ENCODE measurements around the gene ARHGEF28. TPM values are rescaled to one million over a fixed set of nuclear protein-coding genes. Genes with fewer than 3 reads are reported as not detected.

The ARHGEF28 gene
- total RNA-seq, 6 experiments from 2014 or later, result 7.5 to 13.6 (median 8.5) TPM

- TF ChIP-seq, protein P1, sequence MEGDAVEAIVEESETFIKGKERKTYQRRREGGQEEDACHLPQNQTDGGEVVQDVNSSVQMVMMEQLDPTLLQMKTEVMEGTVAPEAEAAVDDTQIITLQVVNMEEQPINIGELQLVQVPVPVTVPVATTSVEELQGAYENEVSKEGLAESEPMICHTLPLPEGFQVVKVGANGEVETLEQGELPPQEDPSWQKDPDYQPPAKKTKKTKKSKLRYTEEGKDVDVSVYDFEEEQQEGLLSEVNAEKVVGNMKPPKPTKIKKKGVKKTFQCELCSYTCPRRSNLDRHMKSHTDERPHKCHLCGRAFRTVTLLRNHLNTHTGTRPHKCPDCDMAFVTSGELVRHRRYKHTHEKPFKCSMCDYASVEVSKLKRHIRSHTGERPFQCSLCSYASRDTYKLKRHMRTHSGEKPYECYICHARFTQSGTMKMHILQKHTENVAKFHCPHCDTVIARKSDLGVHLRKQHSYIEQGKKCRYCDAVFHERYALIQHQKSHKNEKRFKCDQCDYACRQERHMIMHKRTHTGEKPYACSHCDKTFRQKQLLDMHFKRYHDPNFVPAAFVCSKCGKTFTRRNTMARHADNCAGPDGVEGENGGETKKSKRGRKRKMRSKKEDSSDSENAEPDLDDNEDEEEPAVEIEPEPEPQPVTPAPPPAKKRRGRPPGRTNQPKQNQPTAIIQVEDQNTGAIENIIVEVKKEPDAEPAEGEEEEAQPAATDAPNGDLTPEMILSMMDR (IDR thresholded peaks at IDR 0.05), result no peak
- DNase-seq, result no peak
- H3K4me3 Mint-ChIP-seq, result no peak overlapping the region
- H3K27me3 Mint-ChIP-seq (ENCODE audit: insufficient read depth), result peaks cover 8% of the 10 kb centered on the region
- no peak overlapping the region for H3K27ac Mint-ChIP-seq
- H3K9me3 Mint-ChIP-seq, result no peaks in the 10 kb centered on the region
- H3K36me3 Mint-ChIP-seq (ENCODE audit: low read depth), result no peaks in the 10 kb centered on the region
- peaks cover 35% of the 10 kb centered on the region for H3K4me1 Mint-ChIP-seq (ENCODE audit: low read depth)
These were observed 324.5 kb downstream of the ARHGEF28 start for GRCh38 chr5:73950441-73950873.

DNA sequence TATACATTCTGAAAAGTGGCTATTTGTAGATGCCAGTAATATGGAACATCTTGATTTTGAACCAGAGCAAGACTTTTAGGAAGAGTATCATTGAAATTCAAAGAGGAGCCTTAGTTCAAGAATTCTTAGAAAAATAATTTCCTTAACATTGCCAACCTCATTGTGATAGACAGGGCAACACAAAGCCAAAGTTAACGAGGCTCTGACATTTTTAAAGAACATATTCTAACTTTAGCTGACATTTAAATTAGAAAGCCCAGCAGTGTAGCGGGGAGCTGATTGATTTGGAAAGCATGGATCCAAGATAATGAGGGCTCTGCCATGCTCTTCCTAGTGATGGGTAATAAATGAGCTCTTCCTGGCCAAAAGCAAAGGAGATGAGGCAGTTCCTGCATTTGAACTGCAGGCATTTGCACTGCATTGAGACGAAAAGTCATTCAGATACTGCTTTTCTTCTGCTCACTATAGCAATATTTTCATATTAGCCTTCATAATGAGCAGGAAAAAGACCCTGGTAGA, 325.0 kb downstream of the ARHGEF28 start:
- H3K4me1 Mint-ChIP-seq (ENCODE audit: low read depth), result peaks cover 35% of the 10 kb centered on the region
- no peaks in the 10 kb centered on the region for H3K9me3 Mint-ChIP-seq
- no peak for DNase-seq
- H3K36me3 Mint-ChIP-seq (ENCODE audit: low read depth), result no peaks in the 10 kb centered on the region
- no peak overlapping the region for H3K27ac Mint-ChIP-seq
- TF ChIP-seq, protein P1 (IDR thresholded peaks at IDR 0.05), result no peak
- H3K4me3 Mint-ChIP-seq, result no peak overlapping the region
- peaks cover 9% of the 10 kb centered on the region for H3K27me3 Mint-ChIP-seq (ENCODE audit: insufficient read depth)

- Mint-ChIP-seq H3K9me3 (no peaks in the 10 kb centered on the region), H3K27ac (no peak overlapping the region), H3K4me3 (no peak overlapping the region), H3K36me3 (ENCODE audit: low read depth) (no peaks in the 10 kb centered on the region), H3K27me3 (ENCODE audit: insufficient read depth) (peaks cover 14% of the 10 kb centered on the region), H3K4me1 (ENCODE audit: low read depth) (peaks cover 24% of the 10 kb centered on the region)
- TF ChIP-seq, protein P1 (IDR thresholded peaks at IDR 0.05), result no peak
- no peak for DNase-seq
These were observed 326.9 kb downstream of the ARHGEF28 start for GRCh38 chr5:73952872-73953271.

DNA sequence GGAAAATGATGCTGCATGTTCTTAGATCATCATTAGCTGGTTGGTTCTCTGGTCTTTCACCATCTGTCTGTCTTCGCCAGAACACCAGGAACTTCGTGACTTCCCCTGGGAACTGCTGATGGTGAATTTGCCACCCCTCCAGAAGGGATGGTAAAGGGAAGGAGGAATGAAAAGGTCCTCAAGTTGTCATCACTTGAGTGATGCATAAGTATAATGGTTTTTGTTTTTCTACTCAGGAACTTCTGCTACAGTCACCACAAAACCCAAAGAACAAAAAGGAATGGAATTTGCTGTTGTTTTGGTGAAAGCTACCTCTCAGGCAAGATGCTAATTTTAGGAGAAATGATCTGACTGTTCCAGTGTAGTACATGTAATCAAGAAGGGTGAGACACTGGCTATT, 328.4 kb downstream of the ARHGEF28 start:
- H3K4me3 Mint-ChIP-seq, result no peak overlapping the region
- DNase-seq, result no peak
- TF ChIP-seq, protein P1 (IDR thresholded peaks at IDR 0.05), result no peak
- no peaks in the 10 kb centered on the region for H3K36me3 Mint-ChIP-seq (ENCODE audit: low read depth)
- H3K9me3 Mint-ChIP-seq, result no peaks in the 10 kb centered on the region
- H3K27ac Mint-ChIP-seq, result no peak overlapping the region
- peaks cover 9% of the 10 kb centered on the region for H3K4me1 Mint-ChIP-seq (ENCODE audit: low read depth)
- peaks cover 16% of the 10 kb centered on the region for H3K27me3 Mint-ChIP-seq (ENCODE audit: insufficient read depth)

- no peak overlapping the region for H3K27ac Mint-ChIP-seq
- H3K9me3 Mint-ChIP-seq, result no peaks in the 10 kb centered on the region
- H3K27me3 Mint-ChIP-seq (ENCODE audit: insufficient read depth), result peaks cover 16% of the 10 kb centered on the region
These were observed 329.4 kb downstream of the ARHGEF28 start for GRCh38 chr5:73955271-73955846.

More at GRCh38 chr5:73955271-73955846, 329.4 kb downstream of the ARHGEF28 start:
- TF ChIP-seq, protein P1 (IDR thresholded peaks at IDR 0.05), result no peak
- DNase-seq, result no peak
- no peaks in the 10 kb centered on the region for H3K36me3 Mint-ChIP-seq (ENCODE audit: low read depth)
- H3K4me3 Mint-ChIP-seq, result no peak overlapping the region
- peaks cover 4% of the 10 kb centered on the region; the same call in 1 of the 2 replicates for H3K4me1 Mint-ChIP-seq (ENCODE audit: low read depth)
